GM23338 (cell line): ENCODE results near the gene KCTD18. TPM values are rescaled to one million over a fixed set of nuclear protein-coding genes. Genes with fewer than 3 reads are reported as not detected.

Experiments
- ATAC-seq: fragments of 200-7000 bp; cut with Tn5 transposase; 3 replicates; pipeline ENCODE4 v1.9.1; 2020
- DNase-seq: peaks from one replicate; pipeline ENCODE4 v3.0.0-alpha.2; 2015; ENCODE audit warnings: low spot score
- H2AFZ ChIP-seq: fragments of 200-600 bp; sonication (generic); 2 replicates; pipeline ENCODE4 v1.8.0; 2016; ENCODE audit warnings: antibody characterized with exemption, mild to moderate bottlenecking, moderate library complexity
- H3F3A ChIP-seq: fragments of 200-600 bp; sonication (generic); replicated peaks from 2 replicates; pipeline ENCODE4 v1.8.0; 2017; ENCODE audit warnings: antibody characterized with exemption, mixed run types, low read depth
- H3K27ac ChIP-seq: fragments of 200-600 bp; sonication (generic); 2 replicates; pipeline ENCODE4 v1.6.1; 2016; ENCODE audit warnings: low read depth
- H3K27me3 ChIP-seq: fragments of 200-600 bp; sonication (generic); 2 replicates; pipeline ENCODE4 v1.8.0; 2016; ENCODE audit warnings: mild to moderate bottlenecking, mixed run types, moderate library complexity; ENCODE audit not compliant: insufficient read depth
- H3K36me3 ChIP-seq: fragments of 200-600 bp; sonication (generic); 2 replicates; pipeline ENCODE4 v1.8.0; 2016; ENCODE audit warnings: mild to moderate bottlenecking; ENCODE audit not compliant: insufficient read depth
- H3K4me1 ChIP-seq: fragments of 200-600 bp; sonication (generic); 2 replicates; pipeline ENCODE4 v1.8.0; 2016; ENCODE audit warnings: mild to moderate bottlenecking, moderate library complexity; ENCODE audit not compliant: insufficient read depth
- H3K4me2 ChIP-seq: fragments of 200-600 bp; sonication (generic); 2 replicates; pipeline ENCODE4 v1.7.1; 2017; ENCODE audit warnings: mixed run types
- H3K4me3 ChIP-seq: fragments of 200-600 bp; sonication (generic); 2 replicates; pipeline ENCODE4 v1.6.1; 2016; ENCODE audit warnings: mixed run types
- H3K79me2 ChIP-seq: fragments of 200-600 bp; sonication (generic); replicated peaks from 2 replicates; pipeline ENCODE4 v1.8.0; 2017; ENCODE audit warnings: mild to moderate bottlenecking; ENCODE audit not compliant: insufficient read depth
- H3K9me2 ChIP-seq: fragments of 200-600 bp; sonication (generic); 2 replicates; pipeline ENCODE4 v1.8.0; 2017; ENCODE audit not compliant: insufficient read depth
- H4K20me1 ChIP-seq: fragments of 200-600 bp; sonication (generic); replicated peaks from 2 replicates; pipeline ENCODE4 v1.8.0; 2017; ENCODE audit warnings: mild to moderate bottlenecking; ENCODE audit not compliant: insufficient read depth
- H3K27ac Mint-ChIP-seq: 2 replicates; pipeline ENCODE4 v1.8.0; 2020; ENCODE audit warnings: inconsistent platforms, mild to moderate bottlenecking, moderate library complexity, mixed read lengths
- H3K27me3 Mint-ChIP-seq: 3 replicates; pipeline ENCODE4 v1.8.0; 2022; ENCODE audit warnings: low read depth, mild to moderate bottlenecking, moderate library complexity, mixed read lengths, inconsistent platforms; ENCODE audit not compliant: insufficient read depth, poor library complexity
- H3K36me3 Mint-ChIP-seq: 3 replicates; pipeline ENCODE4 v1.8.0; 2021; ENCODE audit warnings: low read depth, mild to moderate bottlenecking, inconsistent platforms, moderate library complexity, mixed read lengths
- H3K4me1 Mint-ChIP-seq: 3 replicates; pipeline ENCODE4 v1.8.0; 2020; ENCODE audit warnings: mild to moderate bottlenecking, inconsistent platforms, mixed read lengths
- H3K4me3 Mint-ChIP-seq: 3 replicates; pipeline ENCODE4 v1.8.0; 2021; ENCODE audit warnings: moderate library complexity, mild to moderate bottlenecking, inconsistent platforms, mixed read lengths
- H3K9me3 Mint-ChIP-seq: 3 replicates; pipeline ENCODE4 v1.8.0; 2020; ENCODE audit warnings: moderate library complexity, mild to moderate bottlenecking, inconsistent platforms, mixed read lengths
- CREB1 ChIP-seq: fragments of 250-450 bp; sonication (Bioruptor Pico); IDR thresholded peaks from 2 replicates; pipeline ENCODE4 v1.5.0; 2020; ENCODE audit warnings: low read depth, mild to moderate bottlenecking, moderate library complexity
- EZH2phosphoT487 ChIP-seq: fragments of 200-600 bp; sonication (generic); IDR thresholded peaks from one replicate; pipeline ENCODE4 v1.8.1; 2018; ENCODE audit warnings: antibody characterized with exemption; ENCODE audit not compliant: unreplicated experiment
- JUNB ChIP-seq: IDR thresholded peaks from one replicate; pipeline ENCODE4 v1.6.1; 2016; ENCODE audit warnings: antibody characterized with exemption; ENCODE audit not compliant: unreplicated experiment
- NANOG ChIP-seq: IDR thresholded peaks from 2 replicates; pipeline ENCODE4 v1.6.1; 2016; ENCODE audit warnings: antibody characterized with exemption, borderline replicate concordance
- POLR2AphosphoS5 ChIP-seq: IDR thresholded peaks from 2 replicates; pipeline ENCODE4 v1.6.1; 2016; ENCODE audit warnings: antibody characterized with exemption, low read depth
- ZNF114 ChIP-seq: fragments of 250-450 bp; sonication (Bioruptor Pico); IDR thresholded peaks from 2 replicates; pipeline ENCODE4 v1.5.0; 2020; ENCODE audit warnings: mild to moderate bottlenecking, moderate library complexity
- polyA plus RNA-seq: library from polyadenylated mRNA; unstranded; fragments of >200 nt; fragmentation: Nextera tagmentation; extraction: Ambion mirVana; gene quantifications from 2 replicates; pipeline ENCODE4 v1.2.1, GENCODE V29; 2016
- total RNA-seq: library from RNA; depleted of rRNA; stranded (reverse); fragments of >200 nt; shearing (Covaris generic); gene quantifications from 2 replicates; pipeline ENCODE4 v1.2.3, GENCODE V29; 2014
- TF ChIP-seq, protein P1 (sequence below), 2 experiments: fragments of 200-600 bp in 1 of 2; sonication (generic) in 1 of 2; conservative IDR thresholded peaks; 2 replicates each; pipeline versions ENCODE4 v1.5.1 to v1.6.1; 2016 to 2017; ENCODE audit warnings: antibody characterized with exemption in 2 of 2, low read depth in 2 of 2, mild to moderate bottlenecking in 2 of 2, moderate library complexity in 1 of 2
- TF ChIP-seq, protein P2 (sequence below): IDR thresholded peaks from one replicate; pipeline ENCODE4 v1.6.1; 2018; ENCODE audit warnings: antibody characterized with exemption; ENCODE audit not compliant: unreplicated experiment
- TF ChIP-seq, protein P3 (sequence below): IDR thresholded peaks from 2 replicates; pipeline ENCODE4 v1.6.1; 2016; ENCODE audit warnings: antibody characterized with exemption
- TF ChIP-seq, protein P4 (sequence below): fragments of 250-450 bp; sonication (Bioruptor Pico); IDR thresholded peaks from 2 replicates; pipeline ENCODE4 v1.5.0; 2020; ENCODE audit warnings: mild to moderate bottlenecking, moderate library complexity

Gene KCTD18
- total and polyA plus RNA-seq, 2 experiments from 2014 or later, result 3.3 to 4.7 TPM

DNA sequence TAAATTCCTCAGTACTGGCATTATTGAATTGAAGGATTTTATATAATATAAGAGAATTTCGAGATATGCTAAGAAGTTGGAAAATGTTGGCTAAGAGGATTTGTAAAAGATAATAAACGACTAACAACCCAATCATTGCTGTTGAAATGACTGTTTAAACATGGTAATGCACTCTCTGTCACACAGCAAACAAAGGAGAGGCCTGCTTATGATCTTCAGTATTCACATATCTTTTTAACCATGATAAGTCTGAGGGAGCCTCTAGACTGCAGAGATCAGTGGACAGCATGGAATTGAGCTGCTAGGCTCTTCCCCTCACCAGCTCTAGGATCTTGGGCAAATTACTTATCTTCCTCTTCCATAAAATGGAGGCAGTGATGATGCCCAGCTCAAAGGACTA lies 2.7 kb downstream of the KCTD18 start:
- Mint-ChIP-seq H3K27ac (no peak overlapping the region), H3K27me3 (no peaks in the 10 kb centered on the region), H3K36me3 (peaks cover 4% of the 10 kb centered on the region; the same call in 2 of the 3 replicates), H3K4me1 (peaks cover 7% of the 10 kb centered on the region), H3K9me3 (0 out of 3 replicates have a peak, but pooled peaks cover 2% of the 10 kb centered on the region), H3K4me3 (no peak overlapping the region)
- Histone ChIP-seq H3K9me2 (no peaks in the 10 kb centered on the region), H3F3A (0 out of 2 replicates have a peak, but pooled peaks cover 5% of the 10 kb centered on the region), H3K27ac (no peak overlapping the region), H3K27me3 (no peaks in the 10 kb centered on the region), H4K20me1 (no peaks in the 10 kb centered on the region), H3K4me2 (no peak overlapping the region), H2AFZ (no peak overlapping the region), H3K36me3 (no peaks in the 10 kb centered on the region), H3K79me2 (no peaks in the 10 kb centered on the region), H3K4me1 (peaks cover 13% of the 10 kb centered on the region; the same call in 1 of the 2 replicates), H3K4me3 (no peak overlapping the region)
- no peak for ATAC-seq
- no peak for DNase-seq
- no peak for TF ChIP-seq ZNF114 (CRISPR knock-in tag)
- no peak for TF ChIP-seq POLR2AphosphoS5
- TF ChIP-seq, protein P1, sequence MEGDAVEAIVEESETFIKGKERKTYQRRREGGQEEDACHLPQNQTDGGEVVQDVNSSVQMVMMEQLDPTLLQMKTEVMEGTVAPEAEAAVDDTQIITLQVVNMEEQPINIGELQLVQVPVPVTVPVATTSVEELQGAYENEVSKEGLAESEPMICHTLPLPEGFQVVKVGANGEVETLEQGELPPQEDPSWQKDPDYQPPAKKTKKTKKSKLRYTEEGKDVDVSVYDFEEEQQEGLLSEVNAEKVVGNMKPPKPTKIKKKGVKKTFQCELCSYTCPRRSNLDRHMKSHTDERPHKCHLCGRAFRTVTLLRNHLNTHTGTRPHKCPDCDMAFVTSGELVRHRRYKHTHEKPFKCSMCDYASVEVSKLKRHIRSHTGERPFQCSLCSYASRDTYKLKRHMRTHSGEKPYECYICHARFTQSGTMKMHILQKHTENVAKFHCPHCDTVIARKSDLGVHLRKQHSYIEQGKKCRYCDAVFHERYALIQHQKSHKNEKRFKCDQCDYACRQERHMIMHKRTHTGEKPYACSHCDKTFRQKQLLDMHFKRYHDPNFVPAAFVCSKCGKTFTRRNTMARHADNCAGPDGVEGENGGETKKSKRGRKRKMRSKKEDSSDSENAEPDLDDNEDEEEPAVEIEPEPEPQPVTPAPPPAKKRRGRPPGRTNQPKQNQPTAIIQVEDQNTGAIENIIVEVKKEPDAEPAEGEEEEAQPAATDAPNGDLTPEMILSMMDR (conservative IDR thresholded peaks at IDR 0.05; ENCODE audit: low read depth in 2 of 2), result no peak
- no peak for TF ChIP-seq CREB1 (CRISPR knock-in tag)
- TF ChIP-seq EZH2phosphoT487, result no peak
- no peak for TF ChIP-seq NANOG
- no peak for TF ChIP-seq JUNB
- TF ChIP-seq, protein P2, sequence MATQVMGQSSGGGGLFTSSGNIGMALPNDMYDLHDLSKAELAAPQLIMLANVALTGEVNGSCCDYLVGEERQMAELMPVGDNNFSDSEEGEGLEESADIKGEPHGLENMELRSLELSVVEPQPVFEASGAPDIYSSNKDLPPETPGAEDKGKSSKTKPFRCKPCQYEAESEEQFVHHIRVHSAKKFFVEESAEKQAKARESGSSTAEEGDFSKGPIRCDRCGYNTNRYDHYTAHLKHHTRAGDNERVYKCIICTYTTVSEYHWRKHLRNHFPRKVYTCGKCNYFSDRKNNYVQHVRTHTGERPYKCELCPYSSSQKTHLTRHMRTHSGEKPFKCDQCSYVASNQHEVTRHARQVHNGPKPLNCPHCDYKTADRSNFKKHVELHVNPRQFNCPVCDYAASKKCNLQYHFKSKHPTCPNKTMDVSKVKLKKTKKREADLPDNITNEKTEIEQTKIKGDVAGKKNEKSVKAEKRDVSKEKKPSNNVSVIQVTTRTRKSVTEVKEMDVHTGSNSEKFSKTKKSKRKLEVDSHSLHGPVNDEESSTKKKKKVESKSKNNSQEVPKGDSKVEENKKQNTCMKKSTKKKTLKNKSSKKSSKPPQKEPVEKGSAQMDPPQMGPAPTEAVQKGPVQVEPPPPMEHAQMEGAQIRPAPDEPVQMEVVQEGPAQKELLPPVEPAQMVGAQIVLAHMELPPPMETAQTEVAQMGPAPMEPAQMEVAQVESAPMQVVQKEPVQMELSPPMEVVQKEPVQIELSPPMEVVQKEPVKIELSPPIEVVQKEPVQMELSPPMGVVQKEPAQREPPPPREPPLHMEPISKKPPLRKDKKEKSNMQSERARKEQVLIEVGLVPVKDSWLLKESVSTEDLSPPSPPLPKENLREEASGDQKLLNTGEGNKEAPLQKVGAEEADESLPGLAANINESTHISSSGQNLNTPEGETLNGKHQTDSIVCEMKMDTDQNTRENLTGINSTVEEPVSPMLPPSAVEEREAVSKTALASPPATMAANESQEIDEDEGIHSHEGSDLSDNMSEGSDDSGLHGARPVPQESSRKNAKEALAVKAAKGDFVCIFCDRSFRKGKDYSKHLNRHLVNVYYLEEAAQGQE, result no peak
- TF ChIP-seq, protein P3, sequence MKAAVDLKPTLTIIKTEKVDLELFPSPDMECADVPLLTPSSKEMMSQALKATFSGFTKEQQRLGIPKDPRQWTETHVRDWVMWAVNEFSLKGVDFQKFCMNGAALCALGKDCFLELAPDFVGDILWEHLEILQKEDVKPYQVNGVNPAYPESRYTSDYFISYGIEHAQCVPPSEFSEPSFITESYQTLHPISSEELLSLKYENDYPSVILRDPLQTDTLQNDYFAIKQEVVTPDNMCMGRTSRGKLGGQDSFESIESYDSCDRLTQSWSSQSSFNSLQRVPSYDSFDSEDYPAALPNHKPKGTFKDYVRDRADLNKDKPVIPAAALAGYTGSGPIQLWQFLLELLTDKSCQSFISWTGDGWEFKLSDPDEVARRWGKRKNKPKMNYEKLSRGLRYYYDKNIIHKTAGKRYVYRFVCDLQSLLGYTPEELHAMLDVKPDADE, result no peak
- TF ChIP-seq, protein P4, sequence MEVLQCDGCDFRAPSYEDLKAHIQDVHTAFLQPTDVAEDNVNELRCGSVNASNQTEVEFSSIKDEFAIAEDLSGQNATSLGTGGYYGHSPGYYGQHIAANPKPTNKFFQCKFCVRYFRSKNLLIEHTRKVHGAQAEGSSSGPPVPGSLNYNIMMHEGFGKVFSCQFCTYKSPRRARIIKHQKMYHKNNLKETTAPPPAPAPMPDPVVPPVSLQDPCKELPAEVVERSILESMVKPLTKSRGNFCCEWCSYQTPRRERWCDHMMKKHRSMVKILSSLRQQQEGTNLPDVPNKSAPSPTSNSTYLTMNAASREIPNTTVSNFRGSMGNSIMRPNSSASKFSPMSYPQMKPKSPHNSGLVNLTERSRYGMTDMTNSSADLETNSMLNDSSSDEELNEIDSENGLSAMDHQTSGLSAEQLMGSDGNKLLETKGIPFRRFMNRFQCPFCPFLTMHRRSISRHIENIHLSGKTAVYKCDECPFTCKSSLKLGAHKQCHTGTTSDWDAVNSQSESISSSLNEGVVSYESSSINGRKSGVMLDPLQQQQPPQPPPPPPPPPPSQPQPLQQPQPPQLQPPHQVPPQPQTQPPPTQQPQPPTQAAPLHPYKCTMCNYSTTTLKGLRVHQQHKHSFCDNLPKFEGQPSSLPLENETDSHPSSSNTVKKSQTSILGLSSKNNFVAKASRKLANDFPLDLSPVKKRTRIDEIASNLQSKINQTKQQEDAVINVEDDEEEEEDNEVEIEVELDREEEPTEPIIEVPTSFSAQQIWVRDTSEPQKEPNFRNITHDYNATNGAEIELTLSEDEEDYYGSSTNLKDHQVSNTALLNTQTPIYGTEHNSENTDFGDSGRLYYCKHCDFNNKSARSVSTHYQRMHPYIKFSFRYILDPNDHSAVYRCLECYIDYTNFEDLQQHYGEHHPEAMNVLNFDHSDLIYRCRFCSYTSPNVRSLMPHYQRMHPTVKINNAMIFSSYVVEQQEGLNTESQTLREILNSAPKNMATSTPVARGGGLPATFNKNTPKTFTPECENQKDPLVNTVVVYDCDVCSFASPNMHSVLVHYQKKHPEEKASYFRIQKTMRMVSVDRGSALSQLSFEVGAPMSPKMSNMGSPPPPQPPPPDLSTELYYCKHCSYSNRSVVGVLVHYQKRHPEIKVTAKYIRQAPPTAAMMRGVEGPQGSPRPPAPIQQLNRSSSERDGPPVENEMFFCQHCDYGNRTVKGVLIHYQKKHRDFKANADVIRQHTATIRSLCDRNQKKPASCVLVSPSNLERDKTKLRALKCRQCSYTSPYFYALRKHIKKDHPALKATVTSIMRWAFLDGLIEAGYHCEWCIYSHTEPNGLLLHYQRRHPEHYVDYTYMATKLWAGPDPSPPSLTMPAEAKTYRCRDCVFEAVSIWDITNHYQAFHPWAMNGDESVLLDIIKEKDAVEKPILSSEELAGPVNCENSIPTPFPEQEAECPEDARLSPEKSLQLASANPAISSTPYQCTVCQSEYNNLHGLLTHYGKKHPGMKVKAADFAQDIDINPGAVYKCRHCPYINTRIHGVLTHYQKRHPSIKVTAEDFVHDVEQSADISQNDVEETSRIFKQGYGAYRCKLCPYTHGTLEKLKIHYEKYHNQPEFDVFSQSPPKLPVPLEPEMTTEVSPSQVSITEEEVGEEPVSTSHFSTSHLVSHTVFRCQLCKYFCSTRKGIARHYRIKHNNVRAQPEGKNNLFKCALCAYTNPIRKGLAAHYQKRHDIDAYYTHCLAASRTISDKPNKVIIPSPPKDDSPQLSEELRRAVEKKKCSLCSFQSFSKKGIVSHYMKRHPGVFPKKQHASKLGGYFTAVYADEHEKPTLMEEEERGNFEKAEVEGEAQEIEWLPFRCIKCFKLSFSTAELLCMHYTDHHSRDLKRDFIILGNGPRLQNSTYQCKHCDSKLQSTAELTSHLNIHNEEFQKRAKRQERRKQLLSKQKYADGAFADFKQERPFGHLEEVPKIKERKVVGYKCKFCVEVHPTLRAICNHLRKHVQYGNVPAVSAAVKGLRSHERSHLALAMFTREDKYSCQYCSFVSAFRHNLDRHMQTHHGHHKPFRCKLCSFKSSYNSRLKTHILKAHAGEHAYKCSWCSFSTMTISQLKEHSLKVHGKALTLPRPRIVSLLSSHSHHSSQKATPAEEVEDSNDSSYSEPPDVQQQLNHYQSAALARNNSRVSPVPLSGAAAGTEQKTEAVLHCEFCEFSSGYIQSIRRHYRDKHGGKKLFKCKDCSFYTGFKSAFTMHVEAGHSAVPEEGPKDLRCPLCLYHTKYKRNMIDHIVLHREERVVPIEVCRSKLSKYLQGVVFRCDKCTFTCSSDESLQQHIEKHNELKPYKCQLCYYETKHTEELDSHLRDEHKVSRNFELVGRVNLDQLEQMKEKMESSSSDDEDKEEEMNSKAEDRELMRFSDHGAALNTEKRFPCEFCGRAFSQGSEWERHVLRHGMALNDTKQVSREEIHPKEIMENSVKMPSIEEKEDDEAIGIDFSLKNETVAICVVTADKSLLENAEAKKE (CRISPR knock-in tag), result no peak
